ENCODE data around the gene NSD2.

- TF ChIP-seq CTCF (IDR thresholded peaks at IDR 0.05) (no peak), POLR2A (IDR thresholded peaks at IDR 0.05) (no peak), EP300 (IDR thresholded peaks at IDR 0.05) (no peak)
Observed at GRCh38 chr4:2007804-2008670, 136.8 kb downstream of the NSD2 start.

All from sigmoid colon (tissue), 4 donors.